ENCODE results near the gene ONECUT2.
"Not testable (repeated sequence)": the region's sequence is repeated elsewhere in the genome, so short reads cannot be mapped to it uniquely, and the experiment has no call there.

Gene ONECUT2

DNA sequence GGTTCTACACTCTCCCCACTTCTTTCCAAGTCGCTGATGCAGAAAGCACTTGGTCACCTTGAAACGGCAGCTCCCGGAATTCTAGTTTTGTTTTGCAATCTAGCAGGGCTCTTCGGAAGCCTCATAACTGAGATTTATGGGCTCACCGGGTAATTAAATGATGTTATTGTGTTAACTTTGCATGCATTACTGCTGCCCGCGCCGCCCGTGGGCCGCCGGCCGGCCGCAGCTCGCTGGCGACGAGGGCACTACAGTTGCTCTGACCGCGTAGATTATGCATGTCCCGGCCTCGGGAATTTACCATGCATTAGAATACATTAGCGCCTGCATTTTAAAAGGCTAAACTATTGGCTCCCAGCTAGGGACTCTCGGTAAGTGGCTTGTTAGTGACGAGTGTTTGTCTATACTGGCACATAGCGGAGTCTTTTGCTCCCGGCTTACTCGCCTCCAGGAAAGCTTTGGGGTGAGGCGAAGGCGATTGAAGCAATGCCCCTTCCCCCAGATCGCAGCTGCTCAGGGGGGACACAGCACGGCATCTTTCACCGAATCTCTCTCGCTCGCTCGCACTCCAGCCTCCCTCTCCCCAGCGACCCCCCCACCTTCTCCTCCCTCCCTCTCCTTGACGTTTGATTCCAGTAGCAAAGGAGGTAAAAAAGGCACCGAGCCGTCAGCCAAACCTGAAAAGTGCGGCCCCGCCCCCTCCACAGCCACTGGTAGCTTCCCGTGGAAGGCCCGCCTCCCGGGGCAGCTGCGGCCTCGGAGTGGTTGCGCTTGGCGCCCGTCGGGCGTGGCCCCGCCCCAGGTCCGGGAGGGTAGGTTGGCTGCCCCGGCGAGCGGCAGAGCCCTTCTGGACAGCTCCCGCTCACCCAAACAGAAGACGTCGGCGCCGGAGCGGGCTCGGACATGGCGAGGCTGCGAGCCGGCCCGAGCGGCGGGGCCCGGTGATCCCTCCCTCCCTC, at the start of gene ONECUT2:
Gene ONECUT2, plus strand, starts transcription at position 839 of the 959 bp plus-strand sequence. CDS start 343 bp downstream, outside the sequence.
- DNase-seq (ENCODE audit: low read depth): peak; percentile 25

DNA sequence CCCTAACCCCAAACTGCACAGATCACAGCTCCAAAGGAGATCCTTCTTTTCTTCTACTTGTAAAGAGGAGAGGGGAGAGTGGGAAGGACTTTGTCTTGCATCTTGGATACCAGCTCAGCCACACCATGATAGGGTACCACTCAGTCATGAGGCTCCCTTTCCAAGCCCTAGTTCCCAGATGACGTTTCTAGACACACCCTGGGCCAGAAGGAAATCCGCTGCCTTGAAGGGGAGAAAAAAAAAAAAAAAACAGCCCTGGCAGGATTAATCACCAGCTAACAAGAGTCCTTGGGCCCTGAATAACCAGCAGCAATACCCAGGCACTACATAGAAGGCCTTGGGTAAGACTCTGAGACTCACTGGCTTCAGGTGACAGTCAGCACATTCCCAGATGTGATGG, 45.9 kb upstream of the ONECUT2 start:
- no peak for DNase-seq (ENCODE audit: low read depth)

DNA sequence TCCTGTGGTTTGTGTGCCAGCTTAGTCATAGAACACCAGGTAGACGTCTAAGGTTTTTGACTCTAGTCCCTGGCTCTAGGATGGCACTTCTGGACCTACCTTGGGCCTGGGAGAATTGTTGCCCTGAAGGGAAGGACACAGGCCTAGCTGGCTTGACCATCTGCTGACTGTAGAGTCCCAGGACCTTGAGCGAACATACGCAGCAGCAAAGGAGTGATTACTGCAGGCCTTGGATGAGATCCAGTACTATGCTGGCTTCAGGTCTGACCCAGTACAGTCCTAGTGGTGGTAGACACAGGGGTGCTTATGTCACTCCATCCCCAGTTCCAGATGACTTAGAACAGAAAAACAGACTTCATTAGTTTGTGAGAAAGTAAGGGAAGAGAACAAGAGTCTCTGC, 45.1 kb upstream of the ONECUT2 start:
- no peak for DNase-seq (ENCODE audit: low read depth)

DNA sequence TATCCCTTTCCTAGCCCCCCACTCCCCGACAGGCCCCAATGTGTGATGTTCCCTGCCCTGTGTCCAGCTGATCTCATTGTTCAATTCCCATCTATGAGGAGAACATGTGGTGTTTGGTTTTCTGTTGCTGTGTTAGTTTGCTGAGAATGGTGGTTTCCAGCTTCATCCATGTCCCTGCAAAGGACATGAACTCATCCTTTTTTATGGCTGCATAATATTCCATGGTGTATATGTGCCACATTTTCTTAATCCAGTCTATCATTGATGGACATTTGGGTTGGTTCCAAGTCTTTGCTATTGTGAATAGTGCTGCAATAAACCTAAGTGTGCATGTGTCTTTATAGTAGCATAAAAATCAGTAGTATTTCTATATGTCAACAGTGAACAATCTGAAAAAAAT, 40.4 kb upstream of the ONECUT2 start:
- not testable (repeated sequence) for DNase-seq (ENCODE audit: low read depth)

DNA sequence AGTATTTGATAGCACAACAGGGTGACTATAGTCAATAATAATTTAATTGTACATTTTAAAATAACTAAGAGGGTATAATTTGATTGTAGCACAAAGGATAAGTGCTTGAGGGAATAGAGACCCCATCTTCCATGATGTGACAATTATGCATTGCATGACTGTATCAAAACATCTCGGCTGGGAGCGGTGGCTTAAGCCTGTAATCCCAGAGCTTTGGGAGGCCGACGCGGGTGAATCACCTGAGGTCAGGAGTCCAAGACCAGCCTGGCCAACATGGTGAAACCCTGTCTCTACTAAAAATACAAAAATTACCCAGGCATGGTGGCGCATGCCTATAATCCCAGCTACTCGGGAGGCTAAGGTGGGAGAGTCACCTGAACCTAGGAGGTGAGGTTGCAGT, 38.3 kb upstream of the ONECUT2 start:
- not testable (repeated sequence) for DNase-seq (ENCODE audit: low read depth)

DNA sequence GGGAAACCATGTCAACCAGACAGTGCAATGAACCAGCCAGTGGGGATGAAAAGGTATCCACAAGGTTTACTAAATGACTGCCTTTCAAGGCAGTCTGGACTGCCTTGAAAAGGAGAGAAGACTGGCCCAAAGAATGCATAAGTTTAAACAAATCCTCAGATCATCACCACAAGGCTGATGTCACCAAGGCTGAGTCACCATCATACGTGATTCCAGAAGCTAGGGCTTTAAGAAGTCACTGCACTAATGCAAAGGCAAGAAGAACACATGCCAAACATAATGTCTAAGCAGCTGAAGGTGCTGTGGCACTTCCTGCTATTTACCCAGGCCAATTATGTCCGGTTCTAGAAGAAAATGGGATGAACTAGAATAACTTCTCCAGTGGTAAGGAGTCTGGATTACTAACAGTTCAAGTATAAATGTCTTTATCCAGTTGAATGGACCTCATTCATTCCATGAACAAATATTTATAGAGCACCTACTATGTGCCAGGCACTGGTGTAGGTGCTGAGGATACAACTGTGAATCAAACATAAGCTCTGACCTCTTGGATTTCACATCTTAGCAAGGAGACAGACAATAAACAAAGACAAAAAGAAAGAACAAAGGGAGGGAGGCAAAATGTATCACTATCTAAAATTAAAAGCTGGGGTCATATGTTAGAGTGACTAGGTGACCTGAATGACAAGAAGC, 37.6 kb upstream of the ONECUT2 start:
- DNase-seq (ENCODE audit: low read depth): no peak

DNA sequence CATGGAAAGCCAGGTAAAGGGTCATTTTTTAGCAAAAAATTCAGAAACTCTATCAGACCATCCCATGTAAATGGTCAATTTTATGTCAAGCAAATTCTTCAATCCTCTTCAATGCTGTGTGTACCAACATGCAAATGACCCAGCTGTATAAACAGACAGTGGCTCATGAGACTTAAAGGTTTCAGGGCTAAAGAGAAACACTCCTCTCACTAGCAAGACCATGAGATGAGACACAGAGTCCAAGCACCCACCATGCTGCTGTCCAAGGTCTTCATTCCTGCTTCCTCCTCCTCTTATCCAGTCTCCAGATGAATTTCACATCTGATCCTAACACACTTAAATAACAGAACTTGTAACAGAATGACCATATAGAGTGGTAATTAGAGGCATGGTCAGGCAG, 30.8 kb upstream of the ONECUT2 start:
- DNase-seq (ENCODE audit: low read depth): no peak

DNA sequence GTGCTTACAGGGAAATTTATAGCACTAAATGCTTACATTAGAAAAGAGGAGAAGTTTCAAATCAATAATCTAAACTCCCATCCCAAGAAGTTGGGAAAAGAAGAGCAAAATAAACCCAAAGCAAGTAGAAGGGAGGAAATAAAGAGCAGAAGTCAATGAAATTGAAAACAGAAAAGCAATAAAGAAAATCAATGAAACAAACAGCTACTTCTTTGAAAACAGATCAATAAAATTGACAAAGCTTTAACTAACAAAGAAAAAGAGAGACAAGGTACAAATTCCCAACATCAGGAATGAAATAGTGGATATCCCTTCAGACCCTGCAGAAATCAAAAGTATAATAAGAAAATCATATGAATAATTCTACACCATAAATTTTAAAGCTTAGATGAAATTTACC, 25.5 kb upstream of the ONECUT2 start:
- no peak for DNase-seq (ENCODE audit: low read depth)

DNA sequence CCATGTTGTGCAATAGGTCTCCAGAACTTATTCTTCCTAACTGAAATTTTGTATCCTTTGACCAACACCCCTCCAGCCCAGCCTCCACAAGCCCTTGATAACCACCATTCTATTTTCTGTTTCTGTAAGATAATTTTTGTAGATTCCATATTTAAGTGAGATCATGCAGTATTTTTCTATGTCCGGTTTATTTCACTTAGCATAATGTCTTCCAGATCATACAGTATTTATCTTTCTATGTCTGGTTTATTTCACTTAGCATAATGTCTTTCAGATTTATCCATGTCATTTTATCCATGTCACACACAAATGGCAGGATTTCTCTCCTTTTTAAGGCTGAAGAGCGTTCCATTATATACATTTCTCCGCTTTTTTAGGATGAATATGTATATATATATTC, 24.4 kb upstream of the ONECUT2 start:
- DNase-seq (ENCODE audit: low read depth): no peak

DNA sequence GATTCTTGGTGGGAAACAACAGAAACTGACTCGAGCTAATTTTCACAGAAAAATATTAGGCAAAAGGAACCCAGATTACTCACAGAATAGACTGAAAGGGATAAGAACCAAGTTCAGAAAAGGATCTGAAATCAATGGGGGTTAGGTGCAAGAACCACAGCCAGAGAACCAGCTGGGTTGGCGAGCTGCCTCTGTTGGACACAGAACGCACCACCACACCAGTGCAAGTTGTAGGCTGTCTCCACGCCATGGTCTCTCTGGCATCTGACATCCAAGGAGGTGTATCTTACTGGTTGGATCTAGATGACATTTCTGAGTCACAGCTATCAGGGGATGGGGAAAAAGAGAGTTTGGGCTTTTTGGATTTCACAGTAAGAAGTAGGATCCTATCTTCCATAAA, 18.6 kb upstream of the ONECUT2 start:
- DNase-seq (ENCODE audit: low read depth): no peak

DNA sequence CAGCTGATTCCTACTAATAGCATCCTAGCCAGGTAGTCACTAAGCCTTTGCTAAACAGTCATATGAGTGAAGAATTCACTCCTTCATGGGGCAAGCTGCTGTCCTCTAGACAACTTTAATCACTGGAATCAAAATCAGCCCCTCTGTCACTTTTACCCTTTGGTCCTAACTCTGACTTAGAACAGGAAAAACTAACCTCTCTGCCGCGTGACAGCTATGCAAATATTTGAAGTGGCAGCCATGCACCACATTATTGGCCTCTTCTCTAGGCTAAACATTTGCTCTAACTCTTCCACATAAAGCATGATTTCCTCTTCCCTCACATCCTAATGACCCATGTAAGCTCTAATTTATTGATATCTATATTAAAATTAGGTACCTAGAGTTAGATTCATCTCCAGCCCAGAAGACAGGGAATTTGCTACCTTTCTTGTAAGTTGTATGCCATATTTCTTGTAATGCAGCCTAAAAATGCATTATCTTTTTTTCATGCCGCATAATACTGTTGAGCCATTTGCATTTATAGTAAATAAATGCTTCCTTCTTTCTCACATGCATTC, 12.8 kb upstream of the ONECUT2 start:
- DNase-seq (ENCODE audit: low read depth): no peak

DNA sequence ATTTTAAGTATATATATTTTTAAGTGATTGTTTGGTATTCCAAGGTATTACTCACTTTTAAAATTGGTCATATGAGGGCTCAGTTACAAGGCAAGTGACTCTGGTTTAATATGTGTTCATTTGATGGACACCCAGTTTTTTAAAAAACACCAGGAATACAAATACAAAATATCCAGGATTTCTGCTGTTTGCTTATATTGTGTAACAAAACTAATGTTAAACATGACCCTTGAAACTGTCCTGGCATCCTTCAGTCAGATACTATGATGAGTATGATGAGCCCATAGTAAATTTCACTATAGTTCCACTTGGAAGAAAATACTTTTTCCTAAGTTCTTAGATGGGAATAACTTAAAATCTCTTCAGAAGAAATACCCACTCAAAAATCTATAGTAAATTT, 11.4 kb upstream of the ONECUT2 start:
- DNase-seq (ENCODE audit: low read depth): no peak

DNA sequence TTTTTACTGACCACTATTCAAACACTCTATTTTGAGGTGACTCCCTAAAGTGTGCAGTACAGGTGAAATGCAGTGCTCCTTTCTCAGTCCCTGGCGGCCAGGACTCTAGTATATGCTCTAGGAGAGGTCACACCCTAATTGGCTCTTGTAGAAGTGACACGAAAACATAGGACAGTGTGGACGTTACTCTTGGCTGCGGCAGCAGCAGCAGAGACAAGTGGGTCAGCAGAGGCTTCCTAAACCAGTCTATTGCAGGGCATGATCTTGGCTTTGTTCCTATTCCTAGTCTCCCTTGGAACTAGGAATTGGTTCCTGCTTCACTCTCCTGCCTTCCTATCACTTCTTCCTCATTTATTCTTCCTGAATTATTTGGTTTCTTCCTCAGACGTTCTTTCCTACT, 10.1 kb upstream of the ONECUT2 start:
- DNase-seq (ENCODE audit: low read depth): no peak

DNA sequence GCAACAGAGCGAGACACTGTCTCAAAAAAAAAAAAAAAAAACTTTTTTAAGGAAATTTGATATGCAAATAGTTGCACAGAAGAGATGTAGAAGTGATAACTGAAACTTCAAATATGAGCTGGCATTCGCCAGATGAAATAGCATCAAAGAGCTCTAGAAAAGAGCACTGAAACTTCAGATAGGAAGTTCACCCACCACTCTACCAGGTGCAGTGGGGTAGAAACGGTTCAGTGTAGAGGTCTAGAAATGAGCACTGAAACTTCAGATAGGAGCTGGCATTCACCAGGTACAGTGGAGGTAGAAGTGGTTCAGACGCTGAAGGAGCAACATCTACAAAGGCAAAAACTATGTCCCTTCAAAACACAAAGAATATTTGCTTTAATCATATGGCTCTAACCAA, 9.0 kb upstream of the ONECUT2 start:
- DNase-seq (ENCODE audit: low read depth): no peak

DNA sequence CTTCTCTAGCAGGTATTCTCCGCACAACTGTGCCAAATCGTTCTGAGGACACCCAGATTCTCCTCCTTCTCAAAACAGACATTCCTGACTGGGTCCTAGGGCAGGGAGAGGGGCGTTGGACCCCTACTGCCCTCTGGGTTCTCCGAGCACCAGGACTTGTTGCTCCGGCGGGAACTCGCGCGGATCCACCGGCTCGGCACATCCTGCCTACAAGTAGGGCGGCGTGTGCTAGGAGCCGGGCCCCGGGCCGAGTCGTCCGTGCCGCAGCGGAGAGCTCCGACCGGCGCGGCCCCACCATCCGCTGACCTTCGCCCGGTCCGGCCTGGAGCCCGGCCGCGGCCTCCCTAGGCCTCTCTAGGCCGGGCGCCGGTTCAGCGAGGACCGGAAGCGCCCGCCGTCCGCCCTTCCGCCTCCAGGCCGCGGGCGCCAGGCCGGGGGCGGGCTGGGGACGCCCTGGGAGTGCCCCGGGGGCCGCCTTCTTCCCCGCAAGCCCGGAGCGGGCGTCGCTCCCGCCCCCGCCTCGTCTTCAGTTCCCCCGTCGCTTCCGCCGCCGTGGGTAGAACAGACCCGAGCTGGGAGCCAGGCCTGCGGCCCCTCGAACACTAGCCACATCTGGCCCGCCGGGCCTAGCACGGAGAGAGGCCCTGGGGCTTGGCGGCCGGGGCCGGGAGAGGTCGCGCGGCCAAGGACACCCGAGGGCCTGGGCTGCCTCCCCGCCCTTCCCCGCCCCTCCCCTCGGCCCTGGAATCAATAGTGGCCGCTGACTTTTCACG, 7.6 kb upstream of the ONECUT2 start:
- no peak for DNase-seq (ENCODE audit: low read depth)

DNA sequence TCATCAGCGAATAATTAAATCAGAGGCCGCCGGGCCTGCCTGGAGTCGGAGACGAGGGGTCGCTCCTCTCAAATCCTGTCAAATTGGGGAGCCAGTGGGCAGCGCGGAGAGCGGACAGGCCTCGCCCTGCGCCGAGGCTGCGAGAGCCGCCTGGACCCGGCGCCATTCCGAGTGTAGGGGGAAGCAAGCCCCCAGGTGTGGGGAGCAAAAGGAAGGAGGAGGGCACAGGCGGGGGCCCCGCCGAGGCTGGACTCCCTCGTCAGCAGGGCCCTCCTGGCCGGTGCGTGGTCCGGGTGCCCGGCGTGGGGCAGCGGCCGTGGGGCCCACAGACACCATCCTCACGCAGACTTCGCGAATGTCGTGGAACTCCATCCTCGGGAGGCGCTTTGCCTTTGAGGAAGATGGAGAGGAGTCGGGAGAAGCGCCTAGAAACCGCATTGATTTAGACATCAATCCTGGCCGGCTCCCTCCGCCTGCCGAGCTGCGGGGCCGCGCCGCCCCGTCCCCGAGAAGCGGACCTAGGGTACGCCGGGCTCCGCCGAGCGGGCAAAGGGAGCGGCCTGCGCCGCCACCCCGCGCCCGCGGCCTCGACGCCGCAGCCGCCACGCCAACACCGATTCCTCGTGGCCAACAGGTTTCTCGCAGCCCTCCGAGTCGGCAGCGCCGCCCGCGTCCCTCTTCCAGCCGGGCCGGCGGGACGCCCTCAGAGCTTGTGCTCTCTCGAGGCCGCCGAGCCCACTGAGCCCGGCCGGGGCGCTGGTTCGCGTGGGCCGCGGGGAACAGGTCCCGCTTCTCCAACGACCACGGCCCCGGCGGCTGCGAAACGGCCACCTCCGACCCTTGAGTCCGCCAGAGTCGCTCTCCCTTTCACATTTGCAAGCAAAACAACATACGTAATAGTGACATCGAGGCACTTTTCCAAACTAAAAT, 6.7 kb upstream of the ONECUT2 start:
- DNase-seq (ENCODE audit: low read depth): no peak

DNA sequence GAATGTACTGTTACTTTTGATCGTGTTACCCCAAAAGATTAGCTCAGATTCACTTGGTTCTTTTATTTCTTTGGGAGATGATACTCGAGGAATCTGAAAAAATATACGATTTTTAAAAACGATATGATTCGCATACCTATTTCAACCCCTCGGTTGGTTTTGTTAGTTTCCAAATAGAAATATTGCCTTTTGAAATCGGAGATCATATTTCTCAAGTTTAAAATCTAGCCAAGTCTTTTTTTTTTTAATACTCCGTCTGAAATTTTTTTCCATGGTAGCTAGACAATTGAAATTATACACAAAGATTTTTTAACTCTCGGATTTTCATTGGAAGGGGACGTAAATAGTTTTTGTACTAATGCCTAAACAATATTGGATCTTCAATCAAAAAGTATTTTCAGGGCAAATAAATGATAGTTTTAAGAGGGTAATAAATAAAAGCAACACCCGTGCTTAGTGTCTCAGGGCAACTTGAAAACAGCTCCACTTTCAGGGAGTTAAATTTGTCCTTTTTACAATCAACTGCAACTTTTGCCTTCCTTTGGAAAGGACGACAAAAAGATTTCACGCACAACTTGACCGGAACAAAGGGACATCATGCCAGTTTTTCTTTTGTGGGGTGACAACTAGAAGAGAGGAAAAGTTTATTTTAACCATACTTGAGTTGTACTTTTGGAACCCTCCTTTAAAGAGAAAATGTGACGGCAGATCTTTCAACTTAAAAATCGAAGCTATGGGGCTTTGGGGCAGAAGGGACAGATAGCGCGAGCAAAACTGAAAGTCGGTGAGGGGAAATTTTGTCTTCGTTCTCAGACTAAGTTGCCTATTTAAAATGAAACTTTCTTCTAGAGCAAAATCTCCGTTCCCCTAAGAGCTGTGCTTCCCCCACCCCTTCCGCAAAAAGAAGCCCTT, 5.8 kb upstream of the ONECUT2 start:
- DNase-seq (ENCODE audit: low read depth): no peak

DNA sequence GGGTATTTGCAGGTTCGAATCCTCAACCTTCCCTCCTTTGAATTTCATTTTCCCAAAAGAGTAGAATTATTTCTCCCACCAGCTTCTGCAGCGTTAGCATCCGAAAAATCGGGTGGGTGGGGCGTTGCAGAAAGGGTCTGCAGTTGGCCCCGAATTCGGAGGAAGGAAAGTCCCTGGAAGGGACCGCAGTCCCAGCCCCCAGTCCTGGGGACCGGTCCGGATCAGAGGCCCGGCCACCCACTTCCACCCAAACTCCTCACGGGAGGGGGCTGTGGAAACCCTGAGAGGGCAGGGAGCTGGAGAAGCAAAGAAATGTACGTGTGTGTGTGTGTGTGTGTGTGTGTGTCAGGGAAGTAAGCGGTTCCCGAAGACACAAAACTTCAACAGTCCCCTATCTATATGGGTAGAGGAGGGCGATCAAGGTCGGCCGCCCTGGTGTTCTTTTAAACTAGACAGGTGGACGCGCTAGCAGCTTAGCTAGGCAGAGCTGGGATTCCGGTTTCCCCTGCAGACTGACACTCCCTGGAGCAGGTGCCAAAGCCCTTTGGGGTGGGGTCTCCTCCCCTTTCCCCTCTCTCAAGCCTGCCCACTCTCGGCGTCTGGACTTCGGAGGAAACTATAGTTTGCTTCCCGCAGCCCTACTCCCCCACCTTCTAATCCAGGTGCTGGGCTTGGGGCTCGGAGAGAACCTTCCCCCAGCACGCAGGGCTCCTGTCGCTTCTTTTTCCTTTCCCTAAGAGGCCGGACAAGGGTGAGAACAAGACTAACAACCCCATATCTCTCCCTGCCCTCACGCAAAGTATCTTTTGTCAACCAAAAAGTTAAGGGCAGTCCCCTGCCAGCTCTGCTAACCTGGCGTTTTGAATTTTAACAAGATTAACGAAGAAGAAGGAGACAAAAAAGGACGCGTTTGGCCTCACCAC, 4.8 kb upstream of the ONECUT2 start:
- no peak for DNase-seq (ENCODE audit: low read depth)

DNA sequence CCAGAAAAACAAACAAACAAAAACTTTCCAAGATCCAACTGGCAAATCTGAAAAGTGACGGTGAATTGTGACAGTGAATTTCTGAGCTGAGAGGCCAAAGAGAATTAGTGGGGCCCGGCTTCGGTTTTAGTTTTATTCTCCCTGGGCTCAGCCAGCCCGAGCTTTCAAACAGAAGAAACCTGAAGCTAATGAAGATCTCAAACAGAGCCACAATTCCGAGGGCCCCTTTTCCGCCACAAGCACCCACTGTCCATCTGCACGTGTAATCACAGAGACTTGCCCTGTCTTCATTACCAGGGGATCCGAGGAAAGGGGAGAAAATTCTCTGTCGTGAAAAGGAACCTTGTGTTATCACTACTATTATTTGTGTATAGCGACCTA, 4.2 kb upstream of the ONECUT2 start:
- DNase-seq (ENCODE audit: low read depth): no peak
